Subcutaneous adipose tissue (tissue), 4 donors: Measurements from ENCODE around the gene FOXB1. TPM values are rescaled to one million over a fixed set of nuclear protein-coding genes. Genes with fewer than 3 reads are reported as not detected.

ENCODE experiments used
- total RNA-seq, 4 donors: library from RNA; depleted of rRNA; stranded (reverse); fragments of >200 nt; gene quantifications; one replicate each; pipeline ENCODE4 v1.1.0, GENCODE V29; 2016
- TF ChIP-seq, protein P1 (sequence below): fragments of 450-650 bp; IDR thresholded peaks from one replicate; pipeline ENCODE4 v1.5.1; 2016; ENCODE audit warnings: low read depth, mild to moderate bottlenecking, control low read depth, antibody characterized with exemption, moderate library complexity

FOXB1 gene
- total RNA-seq, 4 donors from 2014 or later, result not detected

DNA sequence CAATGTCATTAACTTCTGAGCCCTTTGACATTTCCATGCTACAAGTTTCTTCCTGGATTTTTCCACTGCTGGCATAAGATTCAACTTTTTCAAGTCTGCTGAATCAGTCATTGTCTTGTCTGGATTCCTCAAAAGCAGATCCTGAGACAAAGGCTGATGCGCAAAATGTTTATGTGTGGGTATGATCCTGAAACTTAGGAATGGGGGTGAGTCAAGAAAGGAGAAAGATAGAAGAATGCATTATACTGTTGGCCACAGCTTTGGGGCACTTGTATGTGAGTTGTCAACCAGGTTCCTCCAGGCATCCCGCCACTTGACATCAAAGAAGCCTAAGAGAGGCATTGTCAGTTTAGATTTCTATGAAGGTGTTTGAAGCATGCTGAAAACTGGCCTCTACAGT, 50.4 kb downstream of the FOXB1 start:
- TF ChIP-seq, protein P1, sequence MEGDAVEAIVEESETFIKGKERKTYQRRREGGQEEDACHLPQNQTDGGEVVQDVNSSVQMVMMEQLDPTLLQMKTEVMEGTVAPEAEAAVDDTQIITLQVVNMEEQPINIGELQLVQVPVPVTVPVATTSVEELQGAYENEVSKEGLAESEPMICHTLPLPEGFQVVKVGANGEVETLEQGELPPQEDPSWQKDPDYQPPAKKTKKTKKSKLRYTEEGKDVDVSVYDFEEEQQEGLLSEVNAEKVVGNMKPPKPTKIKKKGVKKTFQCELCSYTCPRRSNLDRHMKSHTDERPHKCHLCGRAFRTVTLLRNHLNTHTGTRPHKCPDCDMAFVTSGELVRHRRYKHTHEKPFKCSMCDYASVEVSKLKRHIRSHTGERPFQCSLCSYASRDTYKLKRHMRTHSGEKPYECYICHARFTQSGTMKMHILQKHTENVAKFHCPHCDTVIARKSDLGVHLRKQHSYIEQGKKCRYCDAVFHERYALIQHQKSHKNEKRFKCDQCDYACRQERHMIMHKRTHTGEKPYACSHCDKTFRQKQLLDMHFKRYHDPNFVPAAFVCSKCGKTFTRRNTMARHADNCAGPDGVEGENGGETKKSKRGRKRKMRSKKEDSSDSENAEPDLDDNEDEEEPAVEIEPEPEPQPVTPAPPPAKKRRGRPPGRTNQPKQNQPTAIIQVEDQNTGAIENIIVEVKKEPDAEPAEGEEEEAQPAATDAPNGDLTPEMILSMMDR, result no peak
